HCEC 1CT (cell line): ENCODE measurements around the gene ESRRG.
"Not testable (repeated sequence)": the region's sequence is repeated elsewhere in the genome, so short reads cannot be mapped to it uniquely, and the experiment has no call there.

Experiments used
- DNase-seq: peaks from one replicate; pipeline ENCODE4 v3.0.0-alpha.2; 2017

Gene ESRRG

GRCh38 chr1:216560527-216560926 is 162.7 kb downstream of the ESRRG start:
- DNase-seq, result no peak

- DNase-seq, result peak; percentile 9
Measured at GRCh38 chr1:216559359-216559758, 163.9 kb downstream of the ESRRG start.

- DNase-seq, result no peak
Measured at GRCh38 chr1:216555653-216556052, 167.6 kb downstream of the ESRRG start.

GRCh38 chr1:216554934-216555333 is 168.3 kb downstream of the ESRRG start:
- no peak for DNase-seq

GRCh38 chr1:216553766-216554165 is 169.5 kb downstream of the ESRRG start:
- DNase-seq, result no peak

- no peak for DNase-seq
Measured at GRCh38 chr1:216553040-216553439, 170.2 kb downstream of the ESRRG start.

GRCh38 chr1:216549796-216550195 is 173.4 kb downstream of the ESRRG start:
- no peak for DNase-seq

GRCh38 chr1:216542741-216543140 is 180.5 kb downstream of the ESRRG start:
- DNase-seq, result no peak

- no peak for DNase-seq
Measured at GRCh38 chr1:216542263-216542662, 181.0 kb downstream of the ESRRG start.

GRCh38 chr1:216535751-216536150 is 187.5 kb downstream of the ESRRG start:
- no peak for DNase-seq

- peak; percentile 15 for DNase-seq
Measured at GRCh38 chr1:216535059-216535458, 188.2 kb downstream of the ESRRG start.

- DNase-seq, result no peak
Measured at GRCh38 chr1:216533776-216534175, 189.5 kb downstream of the ESRRG start.

GRCh38 chr1:216532251-216532798 is 190.9 kb downstream of the ESRRG start:
- no peak for DNase-seq

- peak; percentile 43 for DNase-seq
Measured at GRCh38 chr1:216531263-216532239, 191.7 kb downstream of the ESRRG start.

GRCh38 chr1:216529851-216530250 is 193.4 kb downstream of the ESRRG start:
- not testable (repeated sequence) for DNase-seq

- DNase-seq, result no peak
Measured at GRCh38 chr1:216528816-216529215, 194.4 kb downstream of the ESRRG start.

- DNase-seq, result peak; percentile 72
Measured at GRCh38 chr1:216523449-216524190, 199.6 kb downstream of the ESRRG start.

- DNase-seq, result no peak
Measured at GRCh38 chr1:216523043-216523442, 200.2 kb downstream of the ESRRG start.

- no peak for DNase-seq
Measured at GRCh38 chr1:216521477-216521876, 201.8 kb downstream of the ESRRG start.

- no peak for DNase-seq
Measured at GRCh38 chr1:216518844-216519627, 204.2 kb downstream of the ESRRG start.

GRCh38 chr1:216502528-216503162 is 220.6 kb downstream of the ESRRG start:
- no peak for DNase-seq

GRCh38 chr1:216500273-216500967 is 222.8 kb downstream of the ESRRG start:
- DNase-seq, result no peak
